ENCODE data around the gene HCFC2.
A peak's percentile ranks its signal among the peaks of the same experiment; 100 is the strongest.

The HCFC2 gene

DNA sequence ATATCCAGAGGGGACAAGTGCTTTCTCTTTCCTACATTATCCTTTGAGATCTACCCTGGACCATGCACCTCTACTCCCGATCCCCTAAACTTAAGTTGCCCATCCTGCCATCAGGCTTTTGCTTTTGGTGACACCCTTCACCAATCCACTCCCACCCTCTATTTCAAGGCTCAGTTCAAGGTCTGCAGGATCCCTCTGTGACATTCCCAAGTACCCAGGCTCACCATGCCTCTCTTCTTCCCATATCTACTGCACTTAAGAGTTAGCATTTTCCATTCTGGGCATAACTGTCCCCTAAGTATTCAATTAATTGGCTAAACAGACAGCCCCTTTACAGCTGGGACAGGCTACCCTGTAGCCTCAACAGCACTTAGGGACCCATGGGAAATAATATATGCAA is 70.6 kb downstream of the HCFC2 start:
- no peaks in the 10 kb centered on the region for H4K20me1 ChIP-seq (ENCODE audit: control insufficient read depth, insufficient read depth, low read depth, low read length)
- H3K27ac ChIP-seq (ENCODE audit: low read depth, low read length): no peak overlapping the region
- peaks cover 60% of the 10 kb centered on the region for H3K36me3 ChIP-seq (ENCODE audit: control insufficient read depth, low read length)
- no peaks in the 10 kb centered on the region for H3K9me2 ChIP-seq (replicated peaks; ENCODE audit: control insufficient read depth, low read length)
- no peak for TF ChIP-seq CTCF (IDR thresholded peaks at IDR 0.05; ENCODE audit: low read depth, low read length, poor library complexity, severe bottlenecking)
- TF ChIP-seq EZH2phosphoT487 (IDR thresholded peaks at IDR 0.05; ENCODE audit: borderline replicate concordance, low read length): no peak
- H3K79me2 ChIP-seq (ENCODE audit: control insufficient read depth, low read length): peaks cover 65% of the 10 kb centered on the region
- H3K4me3 ChIP-seq (ENCODE audit: low read length): no peak overlapping the region
- H3K4me2 ChIP-seq (ENCODE audit: low read length): peak overlapping the region; percentile 85
- H3K9me3 ChIP-seq (ENCODE audit: control insufficient read depth, insufficient read depth, low read length): no peaks in the 10 kb centered on the region
- H3F3A ChIP-seq (ENCODE audit: control insufficient read depth, insufficient read depth): peaks cover 8% of the 10 kb centered on the region; the same call in 1 of the 2 replicates
- peaks cover 30% of the 10 kb centered on the region for H3K4me1 ChIP-seq (ENCODE audit: control insufficient read depth, low read length)
- no peaks in the 10 kb centered on the region for H3K27me3 ChIP-seq (ENCODE audit: control insufficient read depth, low read length)

DNA sequence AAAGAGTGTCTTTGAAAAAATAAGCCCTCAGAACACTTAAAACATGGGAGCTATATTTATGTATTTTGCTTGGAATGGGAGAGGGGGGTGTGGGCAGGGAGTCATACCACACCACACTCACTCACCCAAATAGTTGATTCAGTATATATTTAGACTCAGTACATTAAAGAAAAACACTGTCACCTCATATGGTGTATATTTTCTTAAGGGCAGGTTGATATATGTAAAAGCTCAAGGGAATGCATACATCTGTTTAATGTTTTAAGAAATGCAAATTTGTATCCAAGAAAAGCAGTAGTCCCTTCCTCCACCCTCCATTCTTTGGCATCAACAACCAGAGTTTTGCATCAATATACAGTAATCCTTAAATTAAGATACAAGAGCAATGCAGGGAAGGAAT is 72.2 kb downstream of the HCFC2 start:
- Histone ChIP-seq H4K20me1 (ENCODE audit: control insufficient read depth, insufficient read depth, low read depth, low read length) (no peaks in the 10 kb centered on the region), H3K27ac (ENCODE audit: low read depth, low read length) (peak overlapping the region; percentile 81), H3K4me3 (ENCODE audit: low read length) (peak overlapping the region; percentile 93), H3K36me3 (ENCODE audit: control insufficient read depth, low read length) (peaks cover 44% of the 10 kb centered on the region), H3K9me3 (ENCODE audit: control insufficient read depth, insufficient read depth, low read length) (no peaks in the 10 kb centered on the region), H3F3A (ENCODE audit: control insufficient read depth, insufficient read depth) (peaks cover 8% of the 10 kb centered on the region; the same call in 1 of the 2 replicates), H3K4me1 (ENCODE audit: control insufficient read depth, low read length) (peaks cover 30% of the 10 kb centered on the region), H3K79me2 (ENCODE audit: control insufficient read depth, low read length) (peaks cover 54% of the 10 kb centered on the region), H3K27me3 (ENCODE audit: control insufficient read depth, low read length) (no peaks in the 10 kb centered on the region), H3K4me2 (ENCODE audit: low read length) (peak overlapping the region; percentile 85), H3K9me2 (replicated peaks; ENCODE audit: control insufficient read depth, low read length) (no peaks in the 10 kb centered on the region)
- TF ChIP-seq CTCF (IDR thresholded peaks at IDR 0.05; ENCODE audit: low read depth, low read length, poor library complexity, severe bottlenecking) (no peak), EZH2phosphoT487 (IDR thresholded peaks at IDR 0.05; ENCODE audit: borderline replicate concordance, low read length) (no peak)

DNA sequence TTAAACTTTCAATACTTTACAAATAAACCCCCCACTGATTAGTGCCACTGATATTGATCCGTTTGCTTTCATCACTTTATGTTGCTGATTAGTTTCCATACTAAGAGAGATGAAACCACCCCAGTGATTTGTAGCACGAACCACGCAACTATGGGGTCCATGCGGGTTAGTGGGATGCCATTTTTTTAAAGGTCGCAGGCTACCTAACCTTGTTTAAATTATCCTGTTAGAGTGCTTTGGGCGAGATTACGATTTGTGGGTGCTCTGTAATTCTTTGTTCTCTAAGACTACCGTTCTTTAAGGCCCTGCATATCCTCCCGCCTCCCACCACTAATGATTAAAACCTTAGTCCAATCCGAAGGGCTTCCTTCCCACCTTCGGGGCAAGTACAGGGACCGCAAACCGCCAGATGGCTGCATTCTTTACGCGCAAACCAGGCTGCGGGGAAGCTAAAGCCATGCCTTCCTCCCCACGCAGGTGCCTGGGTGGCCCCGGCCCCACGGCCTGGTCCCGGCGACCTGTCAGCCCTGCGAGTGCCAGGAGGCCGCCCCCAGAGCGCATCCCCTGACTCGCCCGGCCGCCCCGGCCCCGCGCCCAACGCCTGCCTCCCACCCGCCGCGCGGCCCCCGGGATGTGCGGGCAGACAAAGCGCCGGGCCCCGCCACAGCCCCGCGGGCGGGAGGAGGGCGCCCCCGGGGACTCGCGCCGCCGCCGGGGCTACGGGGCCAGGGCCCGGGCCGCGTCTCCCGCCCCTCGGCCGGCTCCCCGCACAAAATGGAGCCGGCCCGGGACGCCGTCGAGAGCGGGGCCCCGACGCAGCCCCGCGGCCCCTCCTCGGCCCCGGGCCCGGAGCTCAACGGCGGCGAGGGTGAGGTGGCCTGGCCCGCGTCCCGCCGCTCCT is 72.9 kb downstream of the HCFC2 start:
- Histone ChIP-seq H3K27ac (ENCODE audit: low read depth, low read length) (peak overlapping the region; percentile 81), H3K79me2 (ENCODE audit: control insufficient read depth, low read length) (peaks cover 49% of the 10 kb centered on the region), H3K4me1 (ENCODE audit: control insufficient read depth, low read length) (peaks cover 30% of the 10 kb centered on the region), H3F3A (ENCODE audit: control insufficient read depth, insufficient read depth) (peaks cover 8% of the 10 kb centered on the region; the same call in 1 of the 2 replicates), H3K9me3 (ENCODE audit: control insufficient read depth, insufficient read depth, low read length) (no peaks in the 10 kb centered on the region), H4K20me1 (ENCODE audit: control insufficient read depth, insufficient read depth, low read depth, low read length) (no peaks in the 10 kb centered on the region), H3K4me2 (ENCODE audit: low read length) (peak overlapping the region; percentile 85), H3K9me2 (replicated peaks; ENCODE audit: control insufficient read depth, low read length) (no peaks in the 10 kb centered on the region), H3K36me3 (ENCODE audit: control insufficient read depth, low read length) (peaks cover 37% of the 10 kb centered on the region), H3K4me3 (ENCODE audit: low read length) (peak overlapping the region; percentile 93), H3K27me3 (ENCODE audit: control insufficient read depth, low read length) (no peaks in the 10 kb centered on the region)
- TF ChIP-seq CTCF (IDR thresholded peaks at IDR 0.05; ENCODE audit: low read depth, low read length, poor library complexity, severe bottlenecking): no peak
- TF ChIP-seq EZH2phosphoT487 (IDR thresholded peaks at IDR 0.05; ENCODE audit: borderline replicate concordance, low read length): no peak

Data from DOHH2 (cell line).